GM12878 (cell line): Measurements from ENCODE around the gene GPC5. TPM values are rescaled to one million over a fixed set of nuclear protein-coding genes. Genes with fewer than 3 reads are reported as not detected.

Experiments used
- DPF2 ChIP-seq: fragments of 450-650 bp; IDR thresholded peaks from 2 replicates; pipeline ENCODE4 v1.6.1; 2017; ENCODE audit warnings: mild to moderate bottlenecking
- HDAC2 ChIP-seq: fragments of 200-600 bp; sonication (generic); IDR thresholded peaks from 2 replicates; pipeline ENCODE4 v1.6.1; 2017
- NR2F1 ChIP-seq: fragments of 450-650 bp; conservative IDR thresholded peaks from 2 replicates; pipeline ENCODE4 v1.6.1; 2017; ENCODE audit warnings: mild to moderate bottlenecking
- STAT3 ChIP-seq: IDR thresholded peaks from 2 replicates; pipeline ENCODE4 v1.6.1; 2011; ENCODE audit warnings: low read depth, low read length, improper control_type of control experiment
- SUZ12 ChIP-seq: fragments of 200-600 bp; sonication (generic); IDR thresholded peaks from one replicate; pipeline ENCODE4 v1.6.1; 2018; ENCODE audit warnings: antibody characterized with exemption, mild to moderate bottlenecking; ENCODE audit not compliant: unreplicated experiment
- polyA plus RNA-seq, 11 experiments: library from polyadenylated mRNA; depleted of rRNA in 4 of 11; unstranded in 6 of 11; stranded (reverse) in 5 of 11; fragments of >200 nt; fragmentation: Nextera tagmentation in 4 of 11; fragmentation: Illumina TruSeq in 1 of 11; extraction: Ambion mirVana in 4 of 11; extraction: Trizol in 1 of 11; gene quantifications; 1 replicate in 1 of 11; 2 replicates in 10 of 11; pipeline versions ENCODE4 v1.2.1 to v1.2.3, GENCODE V29; 2011 to 2016; ENCODE audit warnings: inconsistent platforms in 2 of 11, missing spikeins in 2 of 11, low read depth in 1 of 11
- total RNA-seq, 4 experiments: library from RNA; depleted of rRNA in 3 of 4; stranded (reverse); fragments of >200 nt in 3 of 4; fragmentation: Illumina TruSeq in 1 of 4; extraction: Trizol in 1 of 4; gene quantifications; 2 replicates each; pipeline versions ENCODE4 v1.2.1 to v1.2.3, GENCODE V29; 2013 to 2021
- TF ChIP-seq, protein P1 (sequence below): fragments of 450-650 bp; formaldehyde crosslinking; IDR thresholded peaks from 2 replicates; pipeline ENCODE4 v1.4.0; 2020; ENCODE audit warnings: mild to moderate bottlenecking, moderate library complexity
- TF ChIP-seq, protein P2 (sequence below): fragments of 450-650 bp; formaldehyde crosslinking; IDR thresholded peaks from 2 replicates; pipeline ENCODE4 v1.5.0; 2022; ENCODE audit warnings: mild to moderate bottlenecking, missing genetic modification characterization

The GPC5 gene
- total and polyA plus RNA-seq, 10 of the 15 experiments (the other 5 are each of a cell fraction or from before 2014, with no cell fraction given), result 0.05 to 0.87 (median 0.44) TPM; not detected in 1

DNA sequence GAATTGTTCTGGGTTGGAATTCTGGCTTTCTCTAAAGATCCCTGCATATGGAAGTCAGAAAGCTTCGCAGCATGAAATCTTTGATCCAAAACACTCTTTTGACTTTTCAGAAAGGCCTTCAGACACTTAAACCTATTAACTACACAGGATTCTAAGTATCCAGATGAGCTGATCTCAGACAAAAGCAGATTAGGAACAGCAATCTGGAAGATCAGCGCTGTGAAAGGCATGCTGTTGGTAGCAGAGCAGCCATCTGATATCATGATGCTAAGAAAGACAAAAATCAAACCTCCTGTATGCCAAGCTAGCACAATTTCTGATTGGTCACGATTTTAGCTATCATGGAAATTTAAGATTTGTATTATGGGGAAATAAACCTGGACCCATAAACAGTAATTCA is 589.9 kb downstream of the GPC5 start (continued):
- TF ChIP-seq, protein P1, sequence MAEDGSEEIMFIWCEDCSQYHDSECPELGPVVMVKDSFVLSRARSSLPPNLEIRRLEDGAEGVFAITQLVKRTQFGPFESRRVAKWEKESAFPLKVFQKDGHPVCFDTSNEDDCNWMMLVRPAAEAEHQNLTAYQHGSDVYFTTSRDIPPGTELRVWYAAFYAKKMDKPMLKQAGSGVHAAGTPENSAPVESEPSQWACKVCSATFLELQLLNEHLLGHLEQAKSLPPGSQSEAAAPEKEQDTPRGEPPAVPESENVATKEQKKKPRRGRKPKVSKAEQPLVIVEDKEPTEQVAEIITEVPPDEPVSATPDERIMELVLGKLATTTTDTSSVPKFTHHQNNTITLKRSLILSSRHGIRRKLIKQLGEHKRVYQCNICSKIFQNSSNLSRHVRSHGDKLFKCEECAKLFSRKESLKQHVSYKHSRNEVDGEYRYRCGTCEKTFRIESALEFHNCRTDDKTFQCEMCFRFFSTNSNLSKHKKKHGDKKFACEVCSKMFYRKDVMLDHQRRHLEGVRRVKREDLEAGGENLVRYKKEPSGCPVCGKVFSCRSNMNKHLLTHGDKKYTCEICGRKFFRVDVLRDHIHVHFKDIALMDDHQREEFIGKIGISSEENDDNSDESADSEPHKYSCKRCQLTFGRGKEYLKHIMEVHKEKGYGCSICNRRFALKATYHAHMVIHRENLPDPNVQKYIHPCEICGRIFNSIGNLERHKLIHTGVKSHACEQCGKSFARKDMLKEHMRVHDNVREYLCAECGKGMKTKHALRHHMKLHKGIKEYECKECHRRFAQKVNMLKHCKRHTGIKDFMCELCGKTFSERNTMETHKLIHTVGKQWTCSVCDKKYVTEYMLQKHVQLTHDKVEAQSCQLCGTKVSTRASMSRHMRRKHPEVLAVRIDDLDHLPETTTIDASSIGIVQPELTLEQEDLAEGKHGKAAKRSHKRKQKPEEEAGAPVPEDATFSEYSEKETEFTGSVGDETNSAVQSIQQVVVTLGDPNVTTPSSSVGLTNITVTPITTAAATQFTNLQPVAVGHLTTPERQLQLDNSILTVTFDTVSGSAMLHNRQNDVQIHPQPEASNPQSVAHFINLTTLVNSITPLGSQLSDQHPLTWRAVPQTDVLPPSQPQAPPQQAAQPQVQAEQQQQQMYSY (CRISPR knock-in tag), result no peak
- TF ChIP-seq HDAC2 (no peak), STAT3 (no peak), DPF2 (no peak), SUZ12 (no peak), NR2F1 (no peak)
- TF ChIP-seq, protein P2, sequence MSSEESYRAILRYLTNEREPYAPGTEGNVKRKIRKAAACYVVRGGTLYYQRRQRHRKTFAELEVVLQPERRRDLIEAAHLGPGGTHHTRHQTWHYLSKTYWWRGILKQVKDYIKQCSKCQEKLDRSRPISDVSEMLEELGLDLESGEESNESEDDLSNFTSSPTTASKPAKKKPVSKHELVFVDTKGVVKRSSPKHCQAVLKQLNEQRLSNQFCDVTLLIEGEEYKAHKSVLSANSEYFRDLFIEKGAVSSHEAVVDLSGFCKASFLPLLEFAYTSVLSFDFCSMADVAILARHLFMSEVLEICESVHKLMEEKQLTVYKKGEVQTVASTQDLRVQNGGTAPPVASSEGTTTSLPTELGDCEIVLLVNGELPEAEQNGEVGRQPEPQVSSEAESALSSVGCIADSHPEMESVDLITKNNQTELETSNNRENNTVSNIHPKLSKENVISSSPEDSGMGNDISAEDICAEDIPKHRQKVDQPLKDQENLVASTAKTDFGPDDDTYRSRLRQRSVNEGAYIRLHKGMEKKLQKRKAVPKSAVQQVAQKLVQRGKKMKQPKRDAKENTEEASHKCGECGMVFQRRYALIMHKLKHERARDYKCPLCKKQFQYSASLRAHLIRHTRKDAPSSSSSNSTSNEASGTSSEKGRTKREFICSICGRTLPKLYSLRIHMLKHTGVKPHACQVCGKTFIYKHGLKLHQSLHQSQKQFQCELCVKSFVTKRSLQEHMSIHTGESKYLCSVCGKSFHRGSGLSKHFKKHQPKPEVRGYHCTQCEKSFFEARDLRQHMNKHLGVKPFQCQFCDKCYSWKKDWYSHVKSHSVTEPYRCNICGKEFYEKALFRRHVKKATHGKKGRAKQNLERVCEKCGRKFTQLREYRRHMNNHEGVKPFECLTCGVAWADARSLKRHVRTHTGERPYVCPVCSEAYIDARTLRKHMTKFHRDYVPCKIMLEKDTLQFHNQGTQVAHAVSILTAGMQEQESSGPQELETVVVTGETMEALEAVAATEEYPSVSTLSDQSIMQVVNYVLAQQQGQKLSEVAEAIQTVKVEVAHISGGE (CRISPR knock-in tag), result no peak
